Myocyte (in vitro differentiated cells): ENCODE measurements around the gene SCMH1. TPM values are rescaled to one million over a fixed set of nuclear protein-coding genes. Genes with fewer than 3 reads are reported as not detected.

Experiments used
- DNase-seq: peaks from one replicate; pipeline ENCODE4 v3.0.0-alpha.2; 2012; ENCODE audit warnings: low read depth
- total RNA-seq: library from RNA; depleted of rRNA; stranded (reverse); fragments of >200 nt; gene quantifications from 2 replicates; pipeline ENCODE4 v1.2.3, GENCODE V29; 2014

Gene SCMH1
- total RNA-seq, 1 donor from 2014 or later, result 34.8 TPM

GRCh38 chr1:41032147-41032546, 210.0 kb downstream of the SCMH1 start:
- no peak for DNase-seq

- DNase-seq, result no peak
Measured at GRCh38 chr1:41030872-41031616, 211.1 kb downstream of the SCMH1 start.

GRCh38 chr1:41028034-41028642, 214.0 kb downstream of the SCMH1 start:
- DNase-seq, result no peak

GRCh38 chr1:41025979-41026819, 215.9 kb downstream of the SCMH1 start:
- DNase-seq, result no peak

GRCh38 chr1:41024953-41025352, 217.2 kb downstream of the SCMH1 start:
- no peak for DNase-seq

- DNase-seq, result peak; percentile 25
Measured at GRCh38 chr1:41023279-41023990, 218.7 kb downstream of the SCMH1 start.

GRCh38 chr1:41022424-41022823, 219.7 kb downstream of the SCMH1 start:
- DNase-seq, result no peak

GRCh38 chr1:41021526-41022308, 220.4 kb downstream of the SCMH1 start, which contains the start of gene SLFNL1:
Gene SLFNL1, minus strand, starts transcription at chr1:41021725. Its CDS starts 1,065 bp downstream, at chr1:41020660.
- DNase-seq, result peak; percentile 38

GRCh38 chr1:41020654-41021053, 221.5 kb downstream of the SCMH1 start:
- DNase-seq, result no peak

GRCh38 chr1:41020109-41020576, 222.0 kb downstream of the SCMH1 start:
- no peak for DNase-seq

- no peak for DNase-seq
Measured at GRCh38 chr1:41019353-41019745, 222.8 kb downstream of the SCMH1 start.

- DNase-seq, result no peak
Measured at GRCh38 chr1:41018018-41018410, 224.1 kb downstream of the SCMH1 start.

- DNase-seq, result no peak
Measured at GRCh38 chr1:41017141-41018017, 224.7 kb downstream of the SCMH1 start.

- DNase-seq, result no peak
Measured at GRCh38 chr1:41015897-41016470, 226.1 kb downstream of the SCMH1 start.

- DNase-seq, result no peak
Measured at GRCh38 chr1:41015281-41015896, 226.7 kb downstream of the SCMH1 start.

GRCh38 chr1:41014871-41015270, 227.2 kb downstream of the SCMH1 start:
- DNase-seq, result no peak

GRCh38 chr1:41013796-41014195, 228.3 kb downstream of the SCMH1 start:
- no peak for DNase-seq

- no peak for DNase-seq
Measured at GRCh38 chr1:41013024-41013423, 229.1 kb downstream of the SCMH1 start.

- no peak for DNase-seq
Measured at GRCh38 chr1:41010345-41010744, 231.8 kb downstream of the SCMH1 start.
